Measurements from ENCODE around the gene WDR90.

WDR90 gene

DNA sequence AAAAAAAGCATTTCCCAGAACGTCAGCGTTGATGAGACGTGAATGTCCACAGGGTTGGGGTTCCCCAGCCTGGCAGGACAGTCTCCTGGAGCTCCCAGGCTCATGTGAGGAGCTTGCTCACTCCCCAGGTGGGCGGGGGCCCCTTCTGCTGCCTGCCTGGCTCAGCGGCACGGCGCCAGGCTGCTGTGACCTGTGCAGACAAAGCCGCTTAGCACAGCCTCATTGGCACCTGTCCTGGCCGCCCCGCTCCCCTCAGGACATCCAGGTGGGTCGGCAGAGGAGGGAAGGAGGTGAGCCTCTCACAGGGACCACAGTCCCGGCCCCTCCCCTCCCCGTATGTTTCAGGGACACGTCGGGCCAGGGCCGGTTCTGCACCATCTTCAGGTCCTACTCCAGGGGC, 31.3 kb upstream of the WDR90 start:
- no peak for TF ChIP-seq EZH2phosphoT487 (IDR thresholded peaks at IDR 0.05; ENCODE audit: borderline replicate concordance, low read length)
- TF ChIP-seq, protein P1, sequence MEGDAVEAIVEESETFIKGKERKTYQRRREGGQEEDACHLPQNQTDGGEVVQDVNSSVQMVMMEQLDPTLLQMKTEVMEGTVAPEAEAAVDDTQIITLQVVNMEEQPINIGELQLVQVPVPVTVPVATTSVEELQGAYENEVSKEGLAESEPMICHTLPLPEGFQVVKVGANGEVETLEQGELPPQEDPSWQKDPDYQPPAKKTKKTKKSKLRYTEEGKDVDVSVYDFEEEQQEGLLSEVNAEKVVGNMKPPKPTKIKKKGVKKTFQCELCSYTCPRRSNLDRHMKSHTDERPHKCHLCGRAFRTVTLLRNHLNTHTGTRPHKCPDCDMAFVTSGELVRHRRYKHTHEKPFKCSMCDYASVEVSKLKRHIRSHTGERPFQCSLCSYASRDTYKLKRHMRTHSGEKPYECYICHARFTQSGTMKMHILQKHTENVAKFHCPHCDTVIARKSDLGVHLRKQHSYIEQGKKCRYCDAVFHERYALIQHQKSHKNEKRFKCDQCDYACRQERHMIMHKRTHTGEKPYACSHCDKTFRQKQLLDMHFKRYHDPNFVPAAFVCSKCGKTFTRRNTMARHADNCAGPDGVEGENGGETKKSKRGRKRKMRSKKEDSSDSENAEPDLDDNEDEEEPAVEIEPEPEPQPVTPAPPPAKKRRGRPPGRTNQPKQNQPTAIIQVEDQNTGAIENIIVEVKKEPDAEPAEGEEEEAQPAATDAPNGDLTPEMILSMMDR (IDR thresholded peaks at IDR 0.05; ENCODE audit: low read depth, low read length, poor library complexity, severe bottlenecking) = no peak
- H3K4me3 ChIP-seq (ENCODE audit: low read length) = no peak overlapping the region
- no peaks in the 10 kb centered on the region for H4K20me1 ChIP-seq (ENCODE audit: control insufficient read depth, insufficient read depth, low read depth, low read length)
- H3F3A ChIP-seq (ENCODE audit: control insufficient read depth, insufficient read depth) = no peaks in the 10 kb centered on the region
- H3K9me2 ChIP-seq (replicated peaks; ENCODE audit: control insufficient read depth, low read length) = no peaks in the 10 kb centered on the region
- no peaks in the 10 kb centered on the region for H3K36me3 ChIP-seq (ENCODE audit: control insufficient read depth, low read length)
- H3K27me3 ChIP-seq (ENCODE audit: control insufficient read depth, low read length) = no peaks in the 10 kb centered on the region
- H3K9me3 ChIP-seq (ENCODE audit: control insufficient read depth, insufficient read depth, low read length) = no peaks in the 10 kb centered on the region
- no peaks in the 10 kb centered on the region for H3K79me2 ChIP-seq (ENCODE audit: control insufficient read depth, low read length)
- no peak overlapping the region for H3K27ac ChIP-seq (ENCODE audit: low read depth, low read length)
- H3K4me2 ChIP-seq (ENCODE audit: low read length) = no peak overlapping the region
- H3K4me1 ChIP-seq (ENCODE audit: control insufficient read depth, low read length) = no peaks in the 10 kb centered on the region

DNA sequence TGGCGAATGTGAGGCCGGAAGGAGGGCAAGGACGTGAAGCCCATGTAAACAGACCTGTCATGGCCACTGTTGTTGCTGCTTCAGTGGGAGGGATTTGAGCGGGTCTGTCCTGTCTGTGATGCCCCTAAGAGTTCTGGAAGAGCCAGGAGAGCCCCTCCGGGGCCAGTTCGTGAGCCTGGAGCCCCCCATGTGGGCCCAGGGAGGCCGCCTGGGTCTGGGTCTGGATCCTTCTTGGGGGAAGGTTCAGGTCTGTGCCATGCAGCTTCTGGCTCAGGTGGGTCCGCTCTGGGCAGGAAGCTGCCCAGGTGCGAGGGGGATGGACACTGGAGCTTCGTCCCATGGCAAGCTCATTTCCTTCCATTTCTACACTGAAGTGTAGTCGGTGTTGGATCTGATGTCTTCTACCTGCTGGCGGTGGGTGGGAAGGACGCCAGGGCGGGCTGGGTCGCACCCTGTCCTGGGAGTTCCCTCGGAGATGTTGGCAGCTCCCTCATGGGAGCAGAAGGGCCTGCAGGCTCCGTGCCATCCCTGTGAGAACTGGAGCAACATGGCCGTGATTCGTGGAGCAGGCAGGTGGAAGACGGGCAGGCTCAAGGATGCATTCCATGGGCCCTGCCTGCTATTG, 29.6 kb upstream of the WDR90 start:
- Histone ChIP-seq H3F3A (ENCODE audit: control insufficient read depth, insufficient read depth) (no peaks in the 10 kb centered on the region), H3K36me3 (ENCODE audit: control insufficient read depth, low read length) (no peaks in the 10 kb centered on the region), H3K9me3 (ENCODE audit: control insufficient read depth, insufficient read depth, low read length) (no peaks in the 10 kb centered on the region), H3K79me2 (ENCODE audit: control insufficient read depth, low read length) (no peaks in the 10 kb centered on the region), H3K4me3 (ENCODE audit: low read length) (no peak overlapping the region), H3K9me2 (replicated peaks; ENCODE audit: control insufficient read depth, low read length) (no peaks in the 10 kb centered on the region), H3K4me1 (ENCODE audit: control insufficient read depth, low read length) (no peaks in the 10 kb centered on the region), H4K20me1 (ENCODE audit: control insufficient read depth, insufficient read depth, low read depth, low read length) (no peaks in the 10 kb centered on the region), H3K27ac (ENCODE audit: low read depth, low read length) (no peak overlapping the region), H3K4me2 (ENCODE audit: low read length) (no peak overlapping the region), H3K27me3 (ENCODE audit: control insufficient read depth, low read length) (no peaks in the 10 kb centered on the region)
- no peak for TF ChIP-seq EZH2phosphoT487 (IDR thresholded peaks at IDR 0.05; ENCODE audit: borderline replicate concordance, low read length)
- TF ChIP-seq, protein P1 (IDR thresholded peaks at IDR 0.05; ENCODE audit: low read depth, low read length, poor library complexity, severe bottlenecking) = no peak

DNA sequence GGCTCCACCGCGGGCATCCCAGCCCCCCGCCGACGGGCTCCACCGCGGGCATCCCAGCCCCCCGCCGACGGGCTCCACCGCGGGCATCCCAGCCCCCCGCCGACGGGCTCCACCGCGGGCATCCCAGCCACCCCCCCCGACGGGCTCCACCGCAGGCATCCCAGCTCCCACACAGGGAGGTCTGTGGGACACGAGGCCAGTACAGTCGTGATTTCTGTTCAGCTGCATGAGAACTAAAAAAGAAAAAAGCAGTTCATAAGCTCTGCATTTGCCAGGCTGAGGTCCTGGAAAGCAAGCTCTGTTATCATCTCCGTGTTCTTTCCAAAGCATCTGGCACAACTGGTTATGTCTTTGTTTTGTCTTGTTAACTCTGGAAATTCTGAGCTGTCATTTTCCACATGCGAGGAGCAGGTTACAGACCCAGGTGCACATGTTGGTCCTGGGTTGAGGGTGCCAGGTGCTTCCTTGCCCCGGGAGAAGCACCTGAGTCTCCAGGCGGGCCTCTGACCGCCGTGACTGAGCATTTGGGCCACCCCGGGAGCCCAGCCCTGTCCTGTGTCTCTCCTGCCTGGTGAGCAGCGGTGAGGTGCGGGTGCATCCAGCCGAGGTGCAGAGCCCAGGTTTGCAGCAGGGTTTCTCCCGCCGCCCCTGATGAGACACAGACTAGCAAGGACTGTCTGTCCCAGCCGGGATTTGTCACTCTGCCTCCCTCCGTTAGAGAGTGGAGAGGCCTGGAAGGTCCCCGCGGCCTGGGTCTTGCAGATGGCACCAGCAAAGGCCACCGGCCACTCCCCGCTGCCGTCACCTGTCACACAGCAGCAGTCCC, 28.3 kb upstream of the WDR90 start:
- Histone ChIP-seq H3K79me2 (ENCODE audit: control insufficient read depth, low read length) (no peaks in the 10 kb centered on the region), H3K9me3 (ENCODE audit: control insufficient read depth, insufficient read depth, low read length) (no peaks in the 10 kb centered on the region), H3F3A (ENCODE audit: control insufficient read depth, insufficient read depth) (no peaks in the 10 kb centered on the region), H3K27ac (ENCODE audit: low read depth, low read length) (no peak overlapping the region), H3K4me2 (ENCODE audit: low read length) (no peak overlapping the region), H3K4me1 (ENCODE audit: control insufficient read depth, low read length) (no peaks in the 10 kb centered on the region), H3K27me3 (ENCODE audit: control insufficient read depth, low read length) (no peaks in the 10 kb centered on the region), H3K9me2 (replicated peaks; ENCODE audit: control insufficient read depth, low read length) (no peaks in the 10 kb centered on the region), H3K4me3 (ENCODE audit: low read length) (no peak overlapping the region), H3K36me3 (ENCODE audit: control insufficient read depth, low read length) (no peaks in the 10 kb centered on the region), H4K20me1 (ENCODE audit: control insufficient read depth, insufficient read depth, low read depth, low read length) (no peaks in the 10 kb centered on the region)
- TF ChIP-seq, protein P1 (IDR thresholded peaks at IDR 0.05; ENCODE audit: low read depth, low read length, poor library complexity, severe bottlenecking) = no peak
- no peak for TF ChIP-seq EZH2phosphoT487 (IDR thresholded peaks at IDR 0.05; ENCODE audit: borderline replicate concordance, low read length)
